HEK293 (cell line): Measurements from ENCODE around the gene AHCTF1.

ENCODE experiments used
- CTCF ChIA-PET: fragments of 350-600 bp; formaldehyde crosslinking; extraction: SDS; loops from one replicate; lab custom pipeline; 2021; ENCODE audit warnings: antibody characterized with exemption; lab: Yijun Ruan, JAX
- POLR2A ChIA-PET: fragments of 300-600 bp; formaldehyde crosslinking; extraction: SDS; loops from one replicate; lab custom pipeline; 2020; ENCODE audit warnings: antibody characterized with exemption, inconsistent platforms; lab: Yijun Ruan, JAX
- H3K27ac ChIP-seq: fragments of 200-500 bp; sonication (Bioruptor generic); 2 replicates; pipeline ENCODE4 v1.5.1; 2014; ENCODE audit warnings: low read depth, low read length, control low read depth, inconsistent platforms; ENCODE audit errors: extremely low read depth
- H3K36me3 ChIP-seq, 2 experiments: fragments of 200-500 bp in 1 of 2; sonication (Bioruptor generic) in 1 of 2; 1 replicate in 1 of 2; 2 replicates in 1 of 2; pipeline ENCODE4 v1.5.1; 2014 to 2017; ENCODE audit warnings: inconsistent platforms in 2 of 2, low read length in 2 of 2; ENCODE audit not compliant: control insufficient read depth in 2 of 2, insufficient read depth in 1 of 2
- H3K4me1 ChIP-seq: fragments of 200-500 bp; sonication (Bioruptor generic); 2 replicates; pipeline ENCODE4 v1.5.1; 2014; ENCODE audit warnings: mild to moderate bottlenecking, low read length, inconsistent platforms; ENCODE audit not compliant: control insufficient read depth, insufficient read depth
- H3K4me3 ChIP-seq: 2 replicates; pipeline ENCODE4 v1.5.1; 2011; ENCODE audit warnings: low read depth, mild to moderate bottlenecking, control low read depth, low read length, moderate library complexity
- H3K9me3 ChIP-seq: fragments of 200-500 bp; sonication (Bioruptor generic); 2 replicates; pipeline ENCODE4 v1.5.1; 2014; ENCODE audit warnings: low read depth, low read length, inconsistent platforms; ENCODE audit not compliant: control insufficient read depth, insufficient read depth
- SCRT1 ChIP-seq: fragments of 450-650 bp; formaldehyde crosslinking; IDR thresholded peaks from 2 replicates; pipeline ENCODE4 v1.5.1; 2016; ENCODE audit warnings: missing biosample characterization, missing genetic modification characterization, borderline replicate concordance
- ZBTB1 ChIP-seq: fragments of 450-650 bp; formaldehyde crosslinking; IDR thresholded peaks from 2 replicates; pipeline ENCODE4 v1.5.1; 2016; ENCODE audit warnings: missing biosample characterization, missing genetic modification characterization
- ZBTB20 ChIP-seq: fragments of 450-650 bp; formaldehyde crosslinking; IDR thresholded peaks from 2 replicates; pipeline ENCODE4 v1.5.1; 2016; ENCODE audit warnings: missing biosample characterization, missing genetic modification characterization
- ZFHX2 ChIP-seq: fragments of 450-650 bp; formaldehyde crosslinking; conservative IDR thresholded peaks from 2 replicates; pipeline ENCODE4 v1.5.1; 2016; ENCODE audit warnings: missing biosample characterization, missing genetic modification characterization
- ZNF132 ChIP-seq: fragments of 450-650 bp; formaldehyde crosslinking; IDR thresholded peaks from 2 replicates; pipeline ENCODE4 v1.5.1; 2017; ENCODE audit warnings: missing biosample characterization, missing genetic modification characterization, borderline replicate concordance
- ZNF133 ChIP-seq: fragments of 450-650 bp; formaldehyde crosslinking; IDR thresholded peaks from 2 replicates; pipeline ENCODE4 v1.5.1; 2016; ENCODE audit warnings: missing biosample characterization, missing genetic modification characterization
- ZNF157 ChIP-seq: fragments of 450-650 bp; formaldehyde crosslinking; IDR thresholded peaks from 2 replicates; pipeline ENCODE4 v1.5.1; 2016; ENCODE audit warnings: missing biosample characterization, missing genetic modification characterization
- ZNF16 ChIP-seq: fragments of 450-650 bp; formaldehyde crosslinking; IDR thresholded peaks from 2 replicates; pipeline ENCODE4 v1.5.1; 2016; ENCODE audit warnings: low read depth, missing biosample characterization, missing genetic modification characterization
- ZNF184 ChIP-seq: fragments of 450-650 bp; IDR thresholded peaks from 2 replicates; pipeline ENCODE4 v1.5.1; 2018; ENCODE audit warnings: missing biosample characterization, mild to moderate bottlenecking, missing genetic modification characterization
- ZNF248 ChIP-seq: fragments of 450-650 bp; formaldehyde crosslinking; IDR thresholded peaks from 2 replicates; pipeline ENCODE4 v1.5.1; 2017; ENCODE audit warnings: missing biosample characterization, missing genetic modification characterization
- ZNF292 ChIP-seq: fragments of 450-650 bp; formaldehyde crosslinking; IDR thresholded peaks from 2 replicates; pipeline ENCODE4 v1.5.1; 2016; ENCODE audit warnings: low read depth, missing biosample characterization, missing genetic modification characterization, borderline replicate concordance
- ZNF362 ChIP-seq: fragments of 450-650 bp; formaldehyde crosslinking; IDR thresholded peaks from 2 replicates; pipeline ENCODE4 v1.5.1; 2016; ENCODE audit warnings: missing biosample characterization, missing genetic modification characterization
- ZNF404 ChIP-seq: fragments of 450-650 bp; formaldehyde crosslinking; IDR thresholded peaks from 2 replicates; pipeline ENCODE4 v1.5.1; 2017; ENCODE audit warnings: missing biosample characterization, missing genetic modification characterization
- ZNF426 ChIP-seq: fragments of 450-650 bp; formaldehyde crosslinking; IDR thresholded peaks from 2 replicates; pipeline ENCODE4 v1.5.1; 2017; ENCODE audit warnings: missing biosample characterization, missing genetic modification characterization, mild to moderate bottlenecking, inconsistent platforms, moderate library complexity
- ZNF585B ChIP-seq: fragments of 450-650 bp; formaldehyde crosslinking; IDR thresholded peaks from 2 replicates; pipeline ENCODE4 v1.5.1; 2016; ENCODE audit warnings: missing biosample characterization, missing genetic modification characterization
- ZNF747 ChIP-seq: fragments of 450-650 bp; formaldehyde crosslinking; IDR thresholded peaks from 2 replicates; pipeline ENCODE4 v1.5.1; 2016; ENCODE audit warnings: missing biosample characterization, missing genetic modification characterization
- ZNF76 ChIP-seq: fragments of 450-650 bp; formaldehyde crosslinking; IDR thresholded peaks from 2 replicates; pipeline ENCODE4; 2016; ENCODE audit warnings: low read depth, missing biosample characterization, missing genetic modification characterization, borderline replicate concordance
- ZNF792 ChIP-seq: fragments of 450-650 bp; formaldehyde crosslinking; IDR thresholded peaks from 2 replicates; pipeline ENCODE4 v1.5.1; 2016; ENCODE audit warnings: missing biosample characterization, missing genetic modification characterization
- TF ChIP-seq, protein P1 (sequence below): fragments of 450-650 bp; formaldehyde crosslinking; IDR thresholded peaks from 2 replicates; pipeline ENCODE4 v1.5.1; 2016; ENCODE audit warnings: missing biosample characterization, missing genetic modification characterization
- TF ChIP-seq, protein P2 (sequence below): fragments of 450-650 bp; formaldehyde crosslinking; conservative IDR thresholded peaks from 2 replicates; pipeline ENCODE4 v1.5.1; 2016; ENCODE audit warnings: low read depth, missing biosample characterization, missing genetic modification characterization

Gene AHCTF1

GRCh38 chr1:246934765-246935164 is 3.0 kb upstream of the AHCTF1 start:
- Histone ChIP-seq H3K36me3 (peaks cover 0 to 13% of the 10 kb centered on the region in 2 experiments; a peak in 1 of 3 replicates), H3K9me3 (no peaks in the 10 kb centered on the region), H3K4me1 (no peaks in the 10 kb centered on the region), H3K4me3 (no peak overlapping the region), H3K27ac (no peak overlapping the region)
- POLR2A ChIA-PET: no interaction called here
- no peak for TF ChIP-seq ZNF585B (tag by site-specific recombination)
- no peak for TF ChIP-seq ZNF426 (tag by site-specific recombination)
- no peak for TF ChIP-seq ZBTB1
- no peak for TF ChIP-seq ZNF292 (tag by site-specific recombination)
- no peak for TF ChIP-seq ZNF16
- TF ChIP-seq, protein P1, sequence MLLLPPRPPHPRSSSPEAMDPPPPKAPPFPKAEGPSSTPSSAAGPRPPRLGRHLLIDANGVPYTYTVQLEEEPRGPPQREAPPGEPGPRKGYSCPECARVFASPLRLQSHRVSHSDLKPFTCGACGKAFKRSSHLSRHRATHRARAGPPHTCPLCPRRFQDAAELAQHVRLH (tag by site-specific recombination): no peak
- TF ChIP-seq ZNF404: no peak
- no peak for TF ChIP-seq ZNF792 (tag by site-specific recombination)
- no peak for TF ChIP-seq ZFHX2 (tag by site-specific recombination)
- no peak for TF ChIP-seq ZBTB20 (tag by site-specific recombination)
- no peak for TF ChIP-seq ZNF132 (tag by site-specific recombination)
- TF ChIP-seq ZNF133 (tag by site-specific recombination): no peak
- no peak for TF ChIP-seq ZNF157 (tag by site-specific recombination)
- no peak for TF ChIP-seq ZNF76 (tag by site-specific recombination)
- TF ChIP-seq ZNF248: no peak
- no peak for TF ChIP-seq SCRT1 (tag by site-specific recombination)
- TF ChIP-seq, protein P2, sequence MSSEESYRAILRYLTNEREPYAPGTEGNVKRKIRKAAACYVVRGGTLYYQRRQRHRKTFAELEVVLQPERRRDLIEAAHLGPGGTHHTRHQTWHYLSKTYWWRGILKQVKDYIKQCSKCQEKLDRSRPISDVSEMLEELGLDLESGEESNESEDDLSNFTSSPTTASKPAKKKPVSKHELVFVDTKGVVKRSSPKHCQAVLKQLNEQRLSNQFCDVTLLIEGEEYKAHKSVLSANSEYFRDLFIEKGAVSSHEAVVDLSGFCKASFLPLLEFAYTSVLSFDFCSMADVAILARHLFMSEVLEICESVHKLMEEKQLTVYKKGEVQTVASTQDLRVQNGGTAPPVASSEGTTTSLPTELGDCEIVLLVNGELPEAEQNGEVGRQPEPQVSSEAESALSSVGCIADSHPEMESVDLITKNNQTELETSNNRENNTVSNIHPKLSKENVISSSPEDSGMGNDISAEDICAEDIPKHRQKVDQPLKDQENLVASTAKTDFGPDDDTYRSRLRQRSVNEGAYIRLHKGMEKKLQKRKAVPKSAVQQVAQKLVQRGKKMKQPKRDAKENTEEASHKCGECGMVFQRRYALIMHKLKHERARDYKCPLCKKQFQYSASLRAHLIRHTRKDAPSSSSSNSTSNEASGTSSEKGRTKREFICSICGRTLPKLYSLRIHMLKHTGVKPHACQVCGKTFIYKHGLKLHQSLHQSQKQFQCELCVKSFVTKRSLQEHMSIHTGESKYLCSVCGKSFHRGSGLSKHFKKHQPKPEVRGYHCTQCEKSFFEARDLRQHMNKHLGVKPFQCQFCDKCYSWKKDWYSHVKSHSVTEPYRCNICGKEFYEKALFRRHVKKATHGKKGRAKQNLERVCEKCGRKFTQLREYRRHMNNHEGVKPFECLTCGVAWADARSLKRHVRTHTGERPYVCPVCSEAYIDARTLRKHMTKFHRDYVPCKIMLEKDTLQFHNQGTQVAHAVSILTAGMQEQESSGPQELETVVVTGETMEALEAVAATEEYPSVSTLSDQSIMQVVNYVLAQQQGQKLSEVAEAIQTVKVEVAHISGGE: no peak
- TF ChIP-seq ZNF747 (tag by site-specific recombination): no peak
- TF ChIP-seq ZNF184 (tag by site-specific recombination): no peak
- CTCF ChIA-PET: interaction anchor here (0.6 to 0.7 kb wide), 2 partner anchors 33 to 455 kb away, joined by 3 read pairs; no protein-coding TSS in a partner anchor

GRCh38 chr1:246933893-246934292 is 2.1 kb upstream of the AHCTF1 start:
- peaks cover 0 to 10% of the 10 kb centered on the region in 2 experiments; a peak in 1 of 3 replicates for H3K36me3 ChIP-seq
- ChIA-PET POLR2A (no interaction called here), CTCF (no interaction called here)
- H3K4me1 ChIP-seq: no peaks in the 10 kb centered on the region
- H3K9me3 ChIP-seq: no peaks in the 10 kb centered on the region
- H3K27ac ChIP-seq: no peak overlapping the region
- TF ChIP-seq ZNF362 (tag by site-specific recombination): no peak
- H3K4me3 ChIP-seq: no peak overlapping the region
